Calu3 (cell line): ENCODE results near the gene COX10. TPM values are rescaled to one million over a fixed set of nuclear protein-coding genes. Genes with fewer than 3 reads are reported as not detected.
A peak's percentile ranks its signal among the peaks of the same experiment; 100 is the strongest.

ENCODE experiments used
- BruUV-seq: library from RNA; stranded (reverse); fragments of 400-500 nt; replicated peaks from 2 replicates; lab custom pipeline; 2021; lab: Mats Ljungman, UMichigan
- CTCF ChIA-PET: fragments of 300-600 bp; sonication (Branson Sonifier 250); formaldehyde crosslinking; loops from one replicate; lab custom pipeline; 2022; ENCODE audit warnings: antibody characterized with exemption; lab: Charles Lee
- DNase-seq: peaks from one replicate; pipeline ENCODE4 v3.0.0; 2022
- H3K27ac Mint-ChIP-seq: one replicate; pipeline ENCODE4 v1.8.0; 2022; ENCODE audit warnings: mixed read lengths; ENCODE audit not compliant: unreplicated experiment
- H3K27me3 Mint-ChIP-seq: one replicate; pipeline ENCODE4 v1.8.0; 2022; ENCODE audit warnings: mixed read lengths; ENCODE audit not compliant: unreplicated experiment
- H3K36me3 Mint-ChIP-seq: one replicate; pipeline ENCODE4 v1.8.0; 2022; ENCODE audit warnings: mild to moderate bottlenecking, moderate library complexity, mixed read lengths; ENCODE audit not compliant: insufficient read depth, unreplicated experiment
- H3K4me1 Mint-ChIP-seq: one replicate; pipeline ENCODE4 v1.8.0; 2022; ENCODE audit warnings: mild to moderate bottlenecking, low read depth, mixed read lengths; ENCODE audit not compliant: unreplicated experiment
- H3K4me3 Mint-ChIP-seq: one replicate; pipeline ENCODE4 v1.8.0; 2022; ENCODE audit warnings: mild to moderate bottlenecking, low read depth, moderate library complexity, mixed read lengths; ENCODE audit not compliant: unreplicated experiment
- H3K9me3 Mint-ChIP-seq: one replicate; pipeline ENCODE4 v1.8.0; 2022; ENCODE audit warnings: low read depth, mixed read lengths; ENCODE audit not compliant: unreplicated experiment
- CTCF ChIP-seq: fragments of 200-600 bp; IDR thresholded peaks from one replicate; pipeline ENCODE4 v1.8.0; 2022; ENCODE audit warnings: antibody characterized with exemption; ENCODE audit not compliant: unreplicated experiment
- intact Hi-C: fragments of 100-400 bp; cut with micrococcal nuclease; formaldehyde crosslinking; loops from one replicate; pipeline ENCODE4 v1.10.0; 2022; ENCODE audit not compliant: unreplicated experiment
- total RNA-seq: library from RNA; stranded (reverse); gene quantifications from 2 replicates; pipeline ENCODE4 v1.2.3, GENCODE V29; 2022

Gene COX10
- total RNA-seq, 1 experiment from 2014 or later, result 17.2 TPM

- no peak overlapping the region for H3K4me3 Mint-ChIP-seq
- no peaks in the 10 kb centered on the region for H3K36me3 Mint-ChIP-seq
- no peak for TF ChIP-seq CTCF
- no peaks in the 10 kb centered on the region for H3K9me3 Mint-ChIP-seq
- H3K4me1 Mint-ChIP-seq, result peaks cover 8% of the 10 kb centered on the region
- H3K27ac Mint-ChIP-seq, result no peak overlapping the region
- H3K27me3 Mint-ChIP-seq, result no peaks in the 10 kb centered on the region
- peak; percentile 25 for DNase-seq
- intact Hi-C loops, result no loop called here
- CTCF ChIA-PET, result no interaction called here
- BruUV-seq, result no TSS peak
Measured at GRCh38 chr17:14098246-14098645, 28.9 kb downstream of the COX10 start.

GRCh38 chr17:14101976-14102375, 32.7 kb downstream of the COX10 start:
- Mint-ChIP-seq H3K4me3 (no peak overlapping the region), H3K27me3 (no peaks in the 10 kb centered on the region), H3K4me1 (peaks cover 8% of the 10 kb centered on the region), H3K27ac (no peak overlapping the region), H3K9me3 (no peaks in the 10 kb centered on the region), H3K36me3 (no peaks in the 10 kb centered on the region)
- no peak for DNase-seq
- CTCF ChIA-PET, result interaction anchor here (0.5 to 0.8 kb wide), 2 partner anchors 57 to 1046 kb away, joined by 3 read pairs; no protein-coding TSS in a partner anchor
- BruUV-seq, result no TSS peak
- intact Hi-C loops, result no loop called here
- no peak for TF ChIP-seq CTCF

GRCh38 chr17:14103836-14104235, 34.5 kb downstream of the COX10 start:
- no TSS peak for BruUV-seq
- Mint-ChIP-seq H3K27me3 (no peaks in the 10 kb centered on the region), H3K4me3 (no peak overlapping the region), H3K27ac (no peak overlapping the region), H3K4me1 (no peaks in the 10 kb centered on the region), H3K9me3 (no peaks in the 10 kb centered on the region), H3K36me3 (no peaks in the 10 kb centered on the region)
- CTCF ChIA-PET, result no interaction called here
- no peak for DNase-seq
- no peak for TF ChIP-seq CTCF
- intact Hi-C loops, result no loop called here

GRCh38 chr17:14104734-14105133, 35.4 kb downstream of the COX10 start:
- no peak for DNase-seq
- BruUV-seq, result no TSS peak
- no peaks in the 10 kb centered on the region for H3K27me3 Mint-ChIP-seq
- H3K27ac Mint-ChIP-seq, result no peak overlapping the region
- no peak overlapping the region for H3K4me3 Mint-ChIP-seq
- H3K9me3 Mint-ChIP-seq, result no peaks in the 10 kb centered on the region
- H3K36me3 Mint-ChIP-seq, result no peaks in the 10 kb centered on the region
- intact Hi-C loops, result no loop called here
- no peaks in the 10 kb centered on the region for H3K4me1 Mint-ChIP-seq
- no peak for TF ChIP-seq CTCF
- CTCF ChIA-PET, result interaction anchor here (1.5 kb wide), 1 partner anchor 13 kb away, joined by 4 read pairs; no protein-coding TSS in a partner anchor
